GM19372 (cell line): ENCODE measurements around the gene F2.
"Not testable (repeated sequence)": the region's sequence is repeated elsewhere in the genome, so short reads cannot be mapped to it uniquely, and the experiment has no call there.

Experiments
- ATAC-seq: cut with Tn5 transposase; IDR thresholded peaks from one replicate; pipeline ENCODE4 v1.9.1; 2021; ENCODE audit warnings: mild to moderate bottlenecking, low read depth, moderate library complexity; ENCODE audit not compliant: unreplicated experiment

Gene F2

GRCh38 chr11:46682773-46683752, 36.0 kb upstream of the F2 start:
- no peak for ATAC-seq

GRCh38 chr11:46684367-46684766, 34.6 kb upstream of the F2 start:
- ATAC-seq = no peak

- no peak for ATAC-seq
Observed at GRCh38 chr11:46686886-46687795, 31.9 kb upstream of the F2 start.

- ATAC-seq = no peak
Observed at GRCh38 chr11:46690702-46691101, 28.3 kb upstream of the F2 start.

GRCh38 chr11:46692450-46692849, 26.6 kb upstream of the F2 start:
- no peak for ATAC-seq

GRCh38 chr11:46693597-46694012, 25.4 kb upstream of the F2 start:
- ATAC-seq = no peak

- no peak for ATAC-seq
Observed at GRCh38 chr11:46694072-46694471, 24.9 kb upstream of the F2 start.

- ATAC-seq = no peak
Observed at GRCh38 chr11:46694607-46695006, 24.4 kb upstream of the F2 start.

GRCh38 chr11:46695345-46696211, 23.4 kb upstream of the F2 start:
- ATAC-seq = no peak

GRCh38 chr11:46696212-46696558, 22.8 kb upstream of the F2 start:
- no peak for ATAC-seq

GRCh38 chr11:46697303-46697702, 21.7 kb upstream of the F2 start:
- no peak for ATAC-seq

GRCh38 chr11:46697723-46698122, 21.3 kb upstream of the F2 start:
- ATAC-seq = no peak

GRCh38 chr11:46698597-46698996, 20.4 kb upstream of the F2 start:
- no peak for ATAC-seq

GRCh38 chr11:46700241-46701077, 18.6 kb upstream of the F2 start, which contains the start of the genes ARHGAP1 and ZNF408:
TSS of gene ARHGAP1 (minus strand) at chr11:46700619. CDS start at chr11:46696107, 4,512 bp downstream.
TSS of gene ZNF408 (plus strand) at chr11:46701031. CDS start at chr11:46701048, 17 bp downstream.
- peak; percentile 91 for ATAC-seq

GRCh38 chr11:46701078-46701654, 17.8 kb upstream of the F2 start:
- ATAC-seq = no peak

GRCh38 chr11:46705070-46705688, 13.8 kb upstream of the F2 start:
- no peak for ATAC-seq

- ATAC-seq = no peak
Observed at GRCh38 chr11:46706886-46707285, 12.1 kb upstream of the F2 start.

- not testable (repeated sequence) for ATAC-seq
Observed at GRCh38 chr11:46709351-46709750, 9.7 kb upstream of the F2 start.
